Neural progenitor cell (in vitro differentiated cells): ENCODE data around the gene KIF21B. TPM values are rescaled to one million over a fixed set of nuclear protein-coding genes. Genes with fewer than 3 reads are reported as not detected.

Experiments
- DNase-seq: peaks from one replicate; pipeline ENCODE4 v3.0.0-alpha.2; 2016; ENCODE audit warnings: low spot score
- H2AFZ ChIP-seq: fragments of 200-600 bp; sonication (generic); replicated peaks from 2 replicates; pipeline ENCODE4 v1.6.1; 2016; ENCODE audit warnings: antibody characterized with exemption
- H3F3A ChIP-seq: fragments of 200-600 bp; sonication (generic); 2 replicates; pipeline ENCODE4 v1.6.1; 2016; ENCODE audit warnings: antibody characterized with exemption, low read depth
- H3K27ac ChIP-seq: fragments of 200-600 bp; sonication (generic); 2 replicates; pipeline ENCODE4 v1.5.1; 2016; ENCODE audit warnings: mild to moderate bottlenecking
- H3K27me3 ChIP-seq: fragments of 200-600 bp; sonication (generic); 2 replicates; pipeline ENCODE4 v1.6.1; 2016; ENCODE audit warnings: mild to moderate bottlenecking, moderate library complexity
- H3K36me3 ChIP-seq: fragments of 200-600 bp; sonication (generic); 2 replicates; pipeline ENCODE4 v1.5.1; 2016
- H3K4me1 ChIP-seq: fragments of 200-600 bp; sonication (generic); 2 replicates; pipeline ENCODE4 v1.6.1; 2016; ENCODE audit warnings: mixed run types
- H3K4me2 ChIP-seq: fragments of 200-600 bp; sonication (generic); 2 replicates; pipeline ENCODE4 v1.6.1; 2016
- H3K4me3 ChIP-seq: fragments of 200-600 bp; sonication (generic); 2 replicates; pipeline ENCODE4 v1.5.1; 2016
- H3K79me2 ChIP-seq: fragments of 200-600 bp; sonication (generic); 2 replicates; pipeline ENCODE4 v1.6.1; 2016; ENCODE audit warnings: low read depth
- H3K9ac ChIP-seq: fragments of 200-600 bp; sonication (generic); 2 replicates; pipeline ENCODE4 v1.6.1; 2016
- H3K9me3 ChIP-seq: fragments of 200-600 bp; sonication (generic); 2 replicates; pipeline ENCODE4 v1.5.1; 2016; ENCODE audit warnings: low read depth
- H4K20me1 ChIP-seq: fragments of 200-600 bp; sonication (generic); 2 replicates; pipeline ENCODE4 v1.6.1; 2016; ENCODE audit warnings: low read depth
- H3K27ac Mint-ChIP-seq: 3 replicates; pipeline ENCODE4 v1.8.0; 2021; ENCODE audit warnings: mixed read lengths
- H3K27me3 Mint-ChIP-seq: 2 replicates; pipeline ENCODE4 v1.8.0; 2022; ENCODE audit warnings: low read depth, mild to moderate bottlenecking, inconsistent platforms, moderate library complexity, mixed read lengths; ENCODE audit not compliant: insufficient read depth
- H3K36me3 Mint-ChIP-seq: 3 replicates; pipeline ENCODE4 v1.8.0; 2021; ENCODE audit warnings: mixed read lengths
- H3K4me1 Mint-ChIP-seq: 3 replicates; pipeline ENCODE4 v1.8.0; 2021; ENCODE audit warnings: mixed read lengths
- H3K4me3 Mint-ChIP-seq: 3 replicates; pipeline ENCODE4 v1.8.0; 2021; ENCODE audit warnings: mild to moderate bottlenecking, moderate library complexity, mixed read lengths
- H3K9me3 Mint-ChIP-seq: 3 replicates; pipeline ENCODE4 v1.8.0; 2020; ENCODE audit warnings: mixed read lengths
- EZH2 ChIP-seq: fragments of 200-600 bp; sonication (generic); IDR thresholded peaks from 2 replicates; pipeline ENCODE4 v1.6.1; 2017; ENCODE audit warnings: antibody characterized with exemption, mild to moderate bottlenecking, moderate library complexity
- EZH2phosphoT487 ChIP-seq: fragments of 200-600 bp; sonication (generic); IDR thresholded peaks from 2 replicates; pipeline ENCODE4 v1.6.1; 2017; ENCODE audit warnings: antibody characterized with exemption
- total RNA-seq: library from RNA; depleted of rRNA; stranded (reverse); fragments of >200 nt; gene quantifications from 2 replicates; pipeline ENCODE4 v1.2.3, GENCODE V29; 2015; ENCODE audit warnings: low replicate concordance
- TF ChIP-seq, protein P1 (sequence below): fragments of 200-600 bp; sonication (generic); IDR thresholded peaks from 2 replicates; pipeline ENCODE4 v1.5.1; 2017; ENCODE audit warnings: antibody characterized with exemption, mild to moderate bottlenecking

Gene KIF21B
- total RNA-seq, 1 donor from 2014 or later = 6.4 TPM

DNA sequence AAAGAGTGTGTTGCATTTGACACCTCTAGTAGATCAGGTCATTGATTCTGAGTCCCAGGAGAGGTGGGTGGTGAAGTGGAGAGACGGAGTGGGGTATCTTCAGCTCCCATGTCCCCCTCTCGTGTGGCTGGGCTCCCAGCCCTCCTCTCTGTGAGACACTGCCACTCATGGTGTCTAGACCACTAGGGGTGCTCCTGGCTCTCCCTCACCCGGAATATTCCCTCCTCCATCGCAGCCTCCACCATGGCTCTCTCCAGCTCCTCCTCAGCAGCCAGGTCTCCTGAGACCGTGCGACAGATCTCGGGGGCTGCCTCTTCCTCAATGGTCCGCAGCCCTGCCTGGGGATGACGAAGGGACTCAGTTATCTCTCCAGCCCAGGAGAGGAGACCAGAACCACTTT lies 20.6 kb upstream of the KIF21B start:
- TF ChIP-seq EZH2phosphoT487 = no peak
- TF ChIP-seq EZH2 = no peak
- TF ChIP-seq, protein P1, sequence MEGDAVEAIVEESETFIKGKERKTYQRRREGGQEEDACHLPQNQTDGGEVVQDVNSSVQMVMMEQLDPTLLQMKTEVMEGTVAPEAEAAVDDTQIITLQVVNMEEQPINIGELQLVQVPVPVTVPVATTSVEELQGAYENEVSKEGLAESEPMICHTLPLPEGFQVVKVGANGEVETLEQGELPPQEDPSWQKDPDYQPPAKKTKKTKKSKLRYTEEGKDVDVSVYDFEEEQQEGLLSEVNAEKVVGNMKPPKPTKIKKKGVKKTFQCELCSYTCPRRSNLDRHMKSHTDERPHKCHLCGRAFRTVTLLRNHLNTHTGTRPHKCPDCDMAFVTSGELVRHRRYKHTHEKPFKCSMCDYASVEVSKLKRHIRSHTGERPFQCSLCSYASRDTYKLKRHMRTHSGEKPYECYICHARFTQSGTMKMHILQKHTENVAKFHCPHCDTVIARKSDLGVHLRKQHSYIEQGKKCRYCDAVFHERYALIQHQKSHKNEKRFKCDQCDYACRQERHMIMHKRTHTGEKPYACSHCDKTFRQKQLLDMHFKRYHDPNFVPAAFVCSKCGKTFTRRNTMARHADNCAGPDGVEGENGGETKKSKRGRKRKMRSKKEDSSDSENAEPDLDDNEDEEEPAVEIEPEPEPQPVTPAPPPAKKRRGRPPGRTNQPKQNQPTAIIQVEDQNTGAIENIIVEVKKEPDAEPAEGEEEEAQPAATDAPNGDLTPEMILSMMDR = no peak
- peaks cover 7% of the 10 kb centered on the region for H3K27me3 Mint-ChIP-seq
- H3K4me3 Mint-ChIP-seq = no peak overlapping the region
- no peaks in the 10 kb centered on the region for H3K79me2 ChIP-seq
- H3K4me2 ChIP-seq = no peak overlapping the region
- H3K9ac ChIP-seq = no peak overlapping the region
- H3K27ac Mint-ChIP-seq = no peak overlapping the region
- no peaks in the 10 kb centered on the region for H3K27me3 ChIP-seq
- no peak overlapping the region for H3K27ac ChIP-seq
- H3K9me3 Mint-ChIP-seq = no peaks in the 10 kb centered on the region
- H3K4me1 Mint-ChIP-seq = peaks cover 8% of the 10 kb centered on the region
- no peaks in the 10 kb centered on the region for H3K36me3 ChIP-seq
- no peaks in the 10 kb centered on the region for H3K4me1 ChIP-seq
- no peaks in the 10 kb centered on the region for H4K20me1 ChIP-seq
- H3K4me3 ChIP-seq = no peak overlapping the region
- no peaks in the 10 kb centered on the region for H3F3A ChIP-seq
- no peak overlapping the region for H2AFZ ChIP-seq
- no peaks in the 10 kb centered on the region for H3K36me3 Mint-ChIP-seq
- H3K9me3 ChIP-seq = no peaks in the 10 kb centered on the region
- no peak for DNase-seq

DNA sequence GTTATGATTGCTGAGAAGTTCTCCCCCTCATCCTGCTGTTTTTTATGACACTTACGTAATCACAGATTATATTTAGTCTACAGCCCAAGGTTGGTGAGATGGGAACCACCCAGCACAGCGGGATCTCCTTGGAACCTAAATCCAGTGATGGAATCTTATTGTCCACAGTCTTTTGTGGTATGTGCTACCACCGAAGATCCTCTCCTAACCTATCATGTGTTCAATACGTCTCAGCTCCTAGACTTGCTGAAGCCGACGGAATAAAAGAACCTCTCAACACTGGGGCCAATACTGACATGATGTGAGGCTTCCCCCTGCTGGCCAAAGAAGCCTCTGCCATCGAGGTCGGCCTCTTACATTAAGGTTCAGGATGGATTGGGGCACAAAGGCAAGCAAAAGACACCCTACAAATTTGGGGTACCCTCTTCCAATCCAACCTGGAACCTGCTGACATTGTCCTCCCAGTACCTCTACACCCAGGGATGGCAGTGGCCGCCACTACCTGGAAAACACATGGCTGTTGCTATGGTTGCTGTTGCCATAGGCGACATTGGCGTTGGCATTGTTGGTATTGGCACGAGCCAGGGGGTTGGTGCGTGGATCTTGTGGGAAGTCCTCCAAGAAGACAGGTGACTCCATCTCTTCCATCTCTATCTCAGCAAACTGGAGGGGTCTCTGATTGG lies 19.4 kb upstream of the KIF21B start:
- H3K27me3 ChIP-seq = no peaks in the 10 kb centered on the region
- no peaks in the 10 kb centered on the region for H3K9me3 ChIP-seq
- peaks cover 7% of the 10 kb centered on the region for H3K27me3 Mint-ChIP-seq
- TF ChIP-seq, protein P1 = peak; percentile 96
- TF ChIP-seq EZH2 = no peak
- TF ChIP-seq EZH2phosphoT487 = no peak
- no peaks in the 10 kb centered on the region for H4K20me1 ChIP-seq
- peaks cover 8% of the 10 kb centered on the region for H3K4me1 Mint-ChIP-seq
- no peaks in the 10 kb centered on the region for H3K36me3 Mint-ChIP-seq
- H3K27ac ChIP-seq = no peak overlapping the region
- H3K4me2 ChIP-seq = no peak overlapping the region
- H3K4me3 Mint-ChIP-seq = peak overlapping the region; percentile 13
- H3K4me3 ChIP-seq = no peak overlapping the region
- no peaks in the 10 kb centered on the region for H3K79me2 ChIP-seq
- H2AFZ ChIP-seq = peak overlapping the region; percentile 43
- H3K4me1 ChIP-seq = no peaks in the 10 kb centered on the region
- DNase-seq = peak; percentile 85
- H3K9me3 Mint-ChIP-seq = no peaks in the 10 kb centered on the region
- no peaks in the 10 kb centered on the region for H3F3A ChIP-seq
- no peaks in the 10 kb centered on the region for H3K36me3 ChIP-seq
- H3K27ac Mint-ChIP-seq = no peak overlapping the region
- H3K9ac ChIP-seq = no peak overlapping the region

DNA sequence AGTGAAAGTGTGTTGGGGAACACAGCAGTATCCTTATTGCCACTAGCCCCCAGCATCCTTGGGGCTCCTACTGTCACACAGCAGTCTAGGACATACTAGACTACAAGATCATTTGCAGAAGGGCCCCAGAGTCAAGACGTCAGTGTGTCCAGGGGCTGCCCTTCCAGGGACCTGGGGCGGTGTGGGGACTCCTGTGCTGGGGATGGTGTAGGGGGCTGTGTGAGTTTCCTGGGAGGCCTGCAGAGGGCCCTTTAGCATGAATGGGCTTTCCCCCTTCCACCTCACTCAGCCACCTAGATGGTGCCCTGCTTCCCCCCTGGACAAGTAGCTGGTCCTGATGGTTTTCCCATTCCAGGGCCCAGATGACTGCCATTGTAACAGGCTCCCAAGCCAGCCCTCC lies 17.5 kb upstream of the KIF21B start:
- no peak overlapping the region for H3K9ac ChIP-seq
- H3K4me1 ChIP-seq = no peaks in the 10 kb centered on the region
- no peak overlapping the region for H3K4me3 ChIP-seq
- DNase-seq = no peak
- no peaks in the 10 kb centered on the region for H3F3A ChIP-seq
- no peaks in the 10 kb centered on the region for H4K20me1 ChIP-seq
- H3K27me3 Mint-ChIP-seq = peaks cover 10% of the 10 kb centered on the region
- no peaks in the 10 kb centered on the region for H3K9me3 Mint-ChIP-seq
- no peak overlapping the region for H3K27ac Mint-ChIP-seq
- no peaks in the 10 kb centered on the region for H3K9me3 ChIP-seq
- no peaks in the 10 kb centered on the region for H3K79me2 ChIP-seq
- no peaks in the 10 kb centered on the region for H3K36me3 ChIP-seq
- H2AFZ ChIP-seq = no peak overlapping the region
- no peak for TF ChIP-seq EZH2
- TF ChIP-seq, protein P1 = no peak
- TF ChIP-seq EZH2phosphoT487 = no peak
- H3K4me1 Mint-ChIP-seq = peaks cover 8% of the 10 kb centered on the region
- H3K4me3 Mint-ChIP-seq = no peak overlapping the region
- H3K27me3 ChIP-seq = no peaks in the 10 kb centered on the region
- no peak overlapping the region for H3K27ac ChIP-seq
- H3K36me3 Mint-ChIP-seq = no peaks in the 10 kb centered on the region
- no peak overlapping the region for H3K4me2 ChIP-seq
